Endothelial cell (in vitro differentiated cells): ENCODE data around the gene MANSC1. TPM values are rescaled to one million over a fixed set of nuclear protein-coding genes. Genes with fewer than 3 reads are reported as not detected.

Experiments
- DNase-seq: peaks from one replicate; pipeline ENCODE4 v3.0.0; 2021; ENCODE audit warnings: low spot score
- H3K27ac Mint-ChIP-seq: one replicate; pipeline ENCODE4 v1.8.0; 2021; ENCODE audit warnings: mixed read lengths, inconsistent platforms; ENCODE audit not compliant: unreplicated experiment
- H3K27me3 Mint-ChIP-seq: one replicate; pipeline ENCODE4 v1.8.0; 2021; ENCODE audit warnings: mild to moderate bottlenecking, moderate library complexity, mixed read lengths, inconsistent platforms; ENCODE audit not compliant: unreplicated experiment
- H3K36me3 Mint-ChIP-seq: one replicate; pipeline ENCODE4 v1.8.0; 2021; ENCODE audit warnings: mild to moderate bottlenecking, low read depth, mixed read lengths, inconsistent platforms; ENCODE audit not compliant: unreplicated experiment
- H3K4me1 Mint-ChIP-seq: one replicate; pipeline ENCODE4 v1.8.0; 2021; ENCODE audit warnings: mild to moderate bottlenecking, mixed read lengths, inconsistent platforms; ENCODE audit not compliant: unreplicated experiment
- H3K4me3 Mint-ChIP-seq: one replicate; pipeline ENCODE4 v1.8.0; 2021; ENCODE audit warnings: mild to moderate bottlenecking, mixed read lengths, inconsistent platforms; ENCODE audit not compliant: unreplicated experiment
- H3K9me3 Mint-ChIP-seq: one replicate; pipeline ENCODE4 v1.8.0; 2021; ENCODE audit warnings: mixed read lengths, inconsistent platforms; ENCODE audit not compliant: unreplicated experiment
- total RNA-seq: library from RNA; stranded (reverse); fragmentation: NEBNext Ultra II Directional; extraction: Animal tissue kit (Norgen Biotek cat#: 25700); gene quantifications from one replicate; pipeline ENCODE4 v1.2.1, GENCODE V29; 2021; ENCODE audit not compliant: unreplicated experiment
- TF ChIP-seq, protein P1 (sequence below): fragments of 200-600 bp; sonication (generic); IDR thresholded peaks from one replicate; pipeline ENCODE4 v1.5.0; 2021; ENCODE audit warnings: antibody characterized with exemption; ENCODE audit not compliant: unreplicated experiment

The MANSC1 gene
- total RNA-seq, 1 donor from 2014 or later = 21.7 TPM

DNA sequence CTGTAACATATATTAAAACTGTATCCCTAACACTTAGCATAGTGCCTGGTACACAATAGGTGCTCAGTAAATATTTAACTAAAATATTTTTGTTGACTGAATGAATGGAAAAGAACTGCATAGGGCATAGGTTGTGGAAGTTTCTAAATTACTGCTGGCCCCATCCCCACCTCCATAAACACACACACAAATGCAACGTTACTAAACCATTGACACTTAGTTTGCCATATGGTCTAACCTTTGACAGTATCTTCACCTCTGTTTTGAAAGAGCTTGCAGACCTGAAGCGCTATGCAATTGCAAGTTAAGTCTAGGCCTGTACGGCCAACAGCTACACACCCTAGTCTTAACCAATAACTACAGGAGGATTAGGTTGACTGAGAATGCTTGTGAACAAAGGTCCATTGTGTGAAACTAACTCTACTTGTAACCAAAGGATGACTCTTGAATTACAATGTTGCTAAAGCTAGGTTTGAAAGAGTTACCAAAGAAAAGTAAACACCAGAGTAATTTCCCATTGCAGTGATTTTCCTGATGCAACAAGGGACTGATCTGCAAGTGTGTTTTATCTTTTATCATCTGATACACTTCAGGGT is 924 bp upstream of the MANSC1 start:
- TF ChIP-seq, protein P1, sequence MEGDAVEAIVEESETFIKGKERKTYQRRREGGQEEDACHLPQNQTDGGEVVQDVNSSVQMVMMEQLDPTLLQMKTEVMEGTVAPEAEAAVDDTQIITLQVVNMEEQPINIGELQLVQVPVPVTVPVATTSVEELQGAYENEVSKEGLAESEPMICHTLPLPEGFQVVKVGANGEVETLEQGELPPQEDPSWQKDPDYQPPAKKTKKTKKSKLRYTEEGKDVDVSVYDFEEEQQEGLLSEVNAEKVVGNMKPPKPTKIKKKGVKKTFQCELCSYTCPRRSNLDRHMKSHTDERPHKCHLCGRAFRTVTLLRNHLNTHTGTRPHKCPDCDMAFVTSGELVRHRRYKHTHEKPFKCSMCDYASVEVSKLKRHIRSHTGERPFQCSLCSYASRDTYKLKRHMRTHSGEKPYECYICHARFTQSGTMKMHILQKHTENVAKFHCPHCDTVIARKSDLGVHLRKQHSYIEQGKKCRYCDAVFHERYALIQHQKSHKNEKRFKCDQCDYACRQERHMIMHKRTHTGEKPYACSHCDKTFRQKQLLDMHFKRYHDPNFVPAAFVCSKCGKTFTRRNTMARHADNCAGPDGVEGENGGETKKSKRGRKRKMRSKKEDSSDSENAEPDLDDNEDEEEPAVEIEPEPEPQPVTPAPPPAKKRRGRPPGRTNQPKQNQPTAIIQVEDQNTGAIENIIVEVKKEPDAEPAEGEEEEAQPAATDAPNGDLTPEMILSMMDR = no peak
- Mint-ChIP-seq H3K36me3 (no peaks in the 10 kb centered on the region), H3K27ac (no peak overlapping the region)

DNA sequence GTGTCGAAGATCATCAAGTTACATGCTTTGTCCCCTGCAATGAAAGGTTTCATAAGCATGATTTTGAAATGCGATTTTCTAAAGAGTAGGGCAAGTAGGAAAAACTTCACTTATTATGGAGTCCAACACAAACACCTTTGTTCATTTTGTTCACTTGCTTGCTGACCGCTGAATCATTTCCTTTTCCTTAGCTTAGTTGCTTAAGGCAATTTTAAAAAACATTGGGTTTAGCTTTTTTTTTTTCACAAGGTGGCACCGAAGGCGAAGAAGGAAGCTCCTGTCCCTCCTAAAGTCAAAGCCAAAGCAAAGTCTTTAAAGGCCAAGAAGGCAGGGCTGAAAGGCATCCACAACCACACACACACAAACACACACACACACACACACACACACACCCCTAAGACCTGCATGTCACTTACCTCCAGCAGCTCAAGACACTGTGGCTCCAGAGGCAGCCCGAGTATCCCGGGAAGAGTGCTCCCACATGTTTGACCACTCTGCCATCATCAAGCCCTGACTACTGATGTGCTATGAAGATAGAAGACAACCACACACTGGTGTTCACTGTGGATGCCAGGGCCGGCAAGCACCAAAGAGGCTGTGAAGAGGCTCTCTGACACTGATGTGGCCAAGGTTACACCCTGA is 11.4 kb downstream of the MANSC1 start:
- H3K4me3 Mint-ChIP-seq = peak overlapping the region; percentile 14
- TF ChIP-seq, protein P1 = no peak
- no peaks in the 10 kb centered on the region for H3K9me3 Mint-ChIP-seq
- H3K27me3 Mint-ChIP-seq = peaks cover 2% of the 10 kb centered on the region
- H3K36me3 Mint-ChIP-seq = peaks cover 11% of the 10 kb centered on the region
- DNase-seq = no peak
- no peak overlapping the region for H3K27ac Mint-ChIP-seq
- peaks cover 14% of the 10 kb centered on the region for H3K4me1 Mint-ChIP-seq

More for the DNA sequence above, 924 bp upstream of the MANSC1 start:
- no peak for DNase-seq
- Mint-ChIP-seq H3K9me3 (no peaks in the 10 kb centered on the region), H3K4me3 (peak overlapping the region; percentile 83), H3K27me3 (peaks cover 1% of the 10 kb centered on the region), H3K4me1 (peaks cover 14% of the 10 kb centered on the region)

DNA sequence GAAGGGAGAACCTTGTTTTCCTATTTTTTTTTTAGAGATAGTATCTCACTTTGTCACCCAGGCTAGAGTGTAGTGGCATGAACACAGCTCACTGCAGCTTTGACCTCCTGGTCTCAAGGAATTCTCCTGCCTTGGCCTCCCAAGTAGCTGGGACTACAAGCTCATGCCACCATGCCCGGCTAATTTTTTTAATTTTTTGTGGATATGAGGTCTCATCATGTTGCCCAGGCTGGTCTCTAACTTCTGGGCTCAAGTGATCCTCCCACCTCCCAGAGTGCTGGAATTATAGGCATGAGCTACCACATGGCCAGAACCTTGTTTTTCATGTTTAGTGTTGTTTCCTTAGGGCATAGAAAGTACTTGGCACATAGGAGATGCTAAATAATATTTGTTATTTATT is 13.5 kb downstream of the MANSC1 start:
- H3K27me3 Mint-ChIP-seq = peaks cover 2% of the 10 kb centered on the region
- TF ChIP-seq, protein P1 = no peak
- H3K9me3 Mint-ChIP-seq = no peaks in the 10 kb centered on the region
- peaks cover 5% of the 10 kb centered on the region for H3K36me3 Mint-ChIP-seq
- peaks cover 14% of the 10 kb centered on the region for H3K4me1 Mint-ChIP-seq
- H3K4me3 Mint-ChIP-seq = no peak overlapping the region
- no peak for DNase-seq
- H3K27ac Mint-ChIP-seq = no peak overlapping the region

DNA sequence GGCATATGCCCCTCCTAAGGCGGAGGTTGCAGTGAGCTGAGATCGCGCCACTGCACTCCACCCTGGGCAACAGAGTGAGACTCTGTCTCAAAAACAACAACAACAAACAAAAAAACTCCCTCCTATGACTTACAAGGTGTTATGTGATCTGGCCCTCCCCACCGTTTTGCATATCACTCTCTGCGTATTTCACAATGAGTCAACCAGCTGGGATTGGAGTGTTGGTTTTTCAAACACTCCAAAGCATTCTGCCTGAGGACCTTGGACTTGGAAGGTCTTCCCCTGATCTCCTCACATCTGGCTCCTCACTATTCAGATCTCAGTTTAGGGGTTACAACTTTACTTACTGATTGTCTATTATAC is 14.0 kb downstream of the MANSC1 start:
- H3K27me3 Mint-ChIP-seq = peaks cover 2% of the 10 kb centered on the region
- H3K4me1 Mint-ChIP-seq = peaks cover 14% of the 10 kb centered on the region
- TF ChIP-seq, protein P1 = no peak
- peaks cover 9% of the 10 kb centered on the region for H3K36me3 Mint-ChIP-seq
- H3K9me3 Mint-ChIP-seq = no peaks in the 10 kb centered on the region
- no peak for DNase-seq
- H3K4me3 Mint-ChIP-seq = no peak overlapping the region
- no peak overlapping the region for H3K27ac Mint-ChIP-seq

DNA sequence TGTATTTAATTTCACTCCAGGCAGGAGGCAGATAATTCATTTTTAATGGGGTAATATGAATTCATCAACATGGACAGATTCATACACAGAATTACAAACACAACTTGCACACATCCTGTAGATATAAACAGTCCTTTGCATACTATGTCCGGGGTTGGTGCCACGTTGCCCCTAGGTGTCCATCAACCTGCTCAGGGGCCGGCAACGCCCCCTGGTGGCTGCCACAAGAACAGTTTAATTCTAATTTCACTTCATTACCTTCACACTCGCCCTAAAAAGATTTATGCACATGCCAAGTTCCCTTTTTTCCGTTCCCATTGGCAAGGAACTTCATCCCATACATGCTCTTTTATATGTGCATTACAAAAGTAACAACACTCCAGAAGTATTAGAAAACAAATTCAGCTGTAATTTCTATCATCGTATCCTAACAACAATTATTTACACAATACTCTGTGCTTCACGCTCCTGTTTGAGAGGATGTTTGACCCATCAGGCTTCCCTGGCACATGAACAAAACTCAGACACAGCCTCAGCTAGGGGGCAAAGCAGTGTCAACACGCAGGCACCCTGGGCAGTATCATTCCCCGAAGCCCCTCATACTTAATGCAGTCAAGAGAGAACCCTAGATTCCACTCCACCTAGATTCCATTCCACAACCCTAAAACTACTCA is 15.5 kb downstream of the MANSC1 start:
- peak; percentile 69 for DNase-seq
- Mint-ChIP-seq H3K4me3 (no peak overlapping the region), H3K36me3 (peaks cover 12% of the 10 kb centered on the region), H3K27me3 (peaks cover 2% of the 10 kb centered on the region), H3K4me1 (peaks cover 14% of the 10 kb centered on the region), H3K9me3 (no peaks in the 10 kb centered on the region), H3K27ac (no peak overlapping the region)
- TF ChIP-seq, protein P1 = peak; percentile 93
